Measurements from ENCODE around the gene PIGZ. TPM values are rescaled to one million over a fixed set of nuclear protein-coding genes. Genes with fewer than 3 reads are reported as not detected.
A peak's percentile ranks its signal among the peaks of the same experiment; 100 is the strongest.

PIGZ gene
- total RNA-seq, 2 donors from 2014 or later = 0.22 to 0.31 TPM

- H3K27me3 ChIP-seq (ENCODE audit: control insufficient read depth, insufficient read depth, low read length, poor library complexity, severe bottlenecking) = peaks cover 92% of the 10 kb centered on the region
- WGBS, 2 experiments (ENCODE audit: insufficient coverage in 1 of 2, insufficient read length in 1 of 2) = 21 to 34% methylated on average over 28 to 47 of the region's 47 CpGs
- H3K27me3 Mint-ChIP-seq (ENCODE audit: insufficient read depth) = peaks cover 85% of the 10 kb centered on the region
- peaks cover 8% of the 10 kb centered on the region for H3K9me3 Mint-ChIP-seq
- no peak overlapping the region for H3K4me3 ChIP-seq (ENCODE audit: low read length)
- no peak overlapping the region for H3K9ac ChIP-seq (ENCODE audit: extremely low read depth, low read length, poor library complexity, severe bottlenecking)
- H3K27ac Mint-ChIP-seq = no peak overlapping the region
- TF ChIP-seq, protein P1, sequence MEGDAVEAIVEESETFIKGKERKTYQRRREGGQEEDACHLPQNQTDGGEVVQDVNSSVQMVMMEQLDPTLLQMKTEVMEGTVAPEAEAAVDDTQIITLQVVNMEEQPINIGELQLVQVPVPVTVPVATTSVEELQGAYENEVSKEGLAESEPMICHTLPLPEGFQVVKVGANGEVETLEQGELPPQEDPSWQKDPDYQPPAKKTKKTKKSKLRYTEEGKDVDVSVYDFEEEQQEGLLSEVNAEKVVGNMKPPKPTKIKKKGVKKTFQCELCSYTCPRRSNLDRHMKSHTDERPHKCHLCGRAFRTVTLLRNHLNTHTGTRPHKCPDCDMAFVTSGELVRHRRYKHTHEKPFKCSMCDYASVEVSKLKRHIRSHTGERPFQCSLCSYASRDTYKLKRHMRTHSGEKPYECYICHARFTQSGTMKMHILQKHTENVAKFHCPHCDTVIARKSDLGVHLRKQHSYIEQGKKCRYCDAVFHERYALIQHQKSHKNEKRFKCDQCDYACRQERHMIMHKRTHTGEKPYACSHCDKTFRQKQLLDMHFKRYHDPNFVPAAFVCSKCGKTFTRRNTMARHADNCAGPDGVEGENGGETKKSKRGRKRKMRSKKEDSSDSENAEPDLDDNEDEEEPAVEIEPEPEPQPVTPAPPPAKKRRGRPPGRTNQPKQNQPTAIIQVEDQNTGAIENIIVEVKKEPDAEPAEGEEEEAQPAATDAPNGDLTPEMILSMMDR (conservative IDR thresholded peaks at IDR 0.05) = no peak
- H3K36me3 Mint-ChIP-seq (ENCODE audit: low read depth) = no peaks in the 10 kb centered on the region
- H3K9me3 ChIP-seq (ENCODE audit: control insufficient read depth, low read length) = peaks cover 8% of the 10 kb centered on the region
- no peak overlapping the region for H3K27ac ChIP-seq (ENCODE audit: low read depth, low read length)
- H3K4me1 Mint-ChIP-seq = peaks cover 3% of the 10 kb centered on the region
- H3K4me1 ChIP-seq (ENCODE audit: control insufficient read depth, insufficient read depth, low read length) = no peaks in the 10 kb centered on the region
- H3K4me3 Mint-ChIP-seq = peak overlapping the region; percentile 46
- DNase-seq = peak; percentile 74
- H3K36me3 ChIP-seq (ENCODE audit: control insufficient read depth, insufficient read depth, low read length) = no peaks in the 10 kb centered on the region
These were observed 1.9 kb downstream of the PIGZ start for GRCh38 chr3:196966526-196967401.

DNA sequence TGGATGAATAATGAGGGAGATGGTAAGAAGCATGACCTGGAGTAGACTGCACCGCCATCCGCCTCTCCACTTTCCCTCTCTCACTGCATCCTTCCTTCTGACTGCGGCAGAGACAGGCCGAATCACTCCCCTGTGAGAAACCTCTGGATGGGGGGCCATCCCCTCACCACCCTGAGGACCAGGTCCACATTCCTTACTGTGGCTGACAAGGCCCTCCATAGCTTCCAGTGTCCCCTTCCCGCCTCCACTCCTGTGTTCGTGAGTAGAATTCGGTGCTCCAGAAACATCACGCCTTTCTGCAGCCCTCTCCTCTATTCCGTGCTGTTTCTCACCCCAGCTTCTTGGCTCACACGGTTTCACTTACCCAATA lies 2.8 kb downstream of the PIGZ start:
- Histone ChIP-seq H3K4me1 (ENCODE audit: control insufficient read depth, insufficient read depth, low read length) (no peaks in the 10 kb centered on the region), H3K4me3 (ENCODE audit: low read length) (no peak overlapping the region), H3K9me3 (ENCODE audit: control insufficient read depth, low read length) (no peaks in the 10 kb centered on the region), H3K27ac (ENCODE audit: low read depth, low read length) (no peak overlapping the region), H3K36me3 (ENCODE audit: control insufficient read depth, insufficient read depth, low read length) (no peaks in the 10 kb centered on the region), H3K9ac (ENCODE audit: extremely low read depth, low read length, poor library complexity, severe bottlenecking) (no peak overlapping the region), H3K27me3 (ENCODE audit: control insufficient read depth, insufficient read depth, low read length, poor library complexity, severe bottlenecking) (peaks cover 93% of the 10 kb centered on the region)
- TF ChIP-seq, protein P1 (conservative IDR thresholded peaks at IDR 0.05) = no peak
- no peaks in the 10 kb centered on the region for H3K9me3 Mint-ChIP-seq
- H3K27ac Mint-ChIP-seq = no peak overlapping the region
- no peak for DNase-seq
- no peak overlapping the region for H3K4me3 Mint-ChIP-seq
- 87 to 90% methylated on average over 8 to 10 of the region's 10 CpGs for WGBS, 2 experiments (ENCODE audit: insufficient coverage in 1 of 2, insufficient read length in 1 of 2)
- H3K36me3 Mint-ChIP-seq (ENCODE audit: low read depth) = no peaks in the 10 kb centered on the region
- H3K27me3 Mint-ChIP-seq (ENCODE audit: insufficient read depth) = peaks cover 84% of the 10 kb centered on the region
- H3K4me1 Mint-ChIP-seq = peaks cover 3% of the 10 kb centered on the region

- H3K4me1 ChIP-seq (ENCODE audit: control insufficient read depth, insufficient read depth, low read length) = no peaks in the 10 kb centered on the region
- no peaks in the 10 kb centered on the region for H3K36me3 Mint-ChIP-seq (ENCODE audit: low read depth)
- peaks cover 83% of the 10 kb centered on the region for H3K27me3 Mint-ChIP-seq (ENCODE audit: insufficient read depth)
- no peak overlapping the region for H3K4me3 Mint-ChIP-seq
- no peaks in the 10 kb centered on the region for H3K9me3 Mint-ChIP-seq
- TF ChIP-seq, protein P1 (conservative IDR thresholded peaks at IDR 0.05) = no peak
- no peak overlapping the region for H3K27ac Mint-ChIP-seq
- H3K4me3 ChIP-seq (ENCODE audit: low read length) = no peak overlapping the region
- peaks cover 93% of the 10 kb centered on the region for H3K27me3 ChIP-seq (ENCODE audit: control insufficient read depth, insufficient read depth, low read length, poor library complexity, severe bottlenecking)
- H3K27ac ChIP-seq (ENCODE audit: low read depth, low read length) = no peak overlapping the region
- DNase-seq = no peak
- no peak overlapping the region for H3K9ac ChIP-seq (ENCODE audit: extremely low read depth, low read length, poor library complexity, severe bottlenecking)
- no peaks in the 10 kb centered on the region for H3K9me3 ChIP-seq (ENCODE audit: control insufficient read depth, low read length)
- H3K4me1 Mint-ChIP-seq = peaks cover 3% of the 10 kb centered on the region
- no peaks in the 10 kb centered on the region for H3K36me3 ChIP-seq (ENCODE audit: control insufficient read depth, insufficient read depth, low read length)
- WGBS, 2 experiments (ENCODE audit: insufficient coverage in 1 of 2, insufficient read length in 1 of 2) = 85 to 93% methylated on average over 6 to 11 of the region's 11 CpGs
These were observed 3.4 kb downstream of the PIGZ start for GRCh38 chr3:196965112-196965803.
